GM21723 (cell line): ENCODE measurements around the gene ABCC1.
"Not testable (repeated sequence)": the region's sequence is repeated elsewhere in the genome, so short reads cannot be mapped to it uniquely, and the experiment has no call there.

Experiments
- ATAC-seq: cut with Tn5 transposase; IDR thresholded peaks from one replicate; pipeline ENCODE4 v1.9.1; 2021; ENCODE audit warnings: mild to moderate bottlenecking, moderate library complexity; ENCODE audit not compliant: unreplicated experiment

The ABCC1 gene

GRCh38 chr16:15949210-15950160 lies at the start of gene ABCC1:
Gene ABCC1 (plus strand): TSS chr16:15949616. CDS start chr16:15949752, 136 bp downstream.
- ATAC-seq: peak; percentile 52

GRCh38 chr16:15900357-15900756 lies 49.1 kb upstream of the ABCC1 start:
- no peak for ATAC-seq

DNA sequence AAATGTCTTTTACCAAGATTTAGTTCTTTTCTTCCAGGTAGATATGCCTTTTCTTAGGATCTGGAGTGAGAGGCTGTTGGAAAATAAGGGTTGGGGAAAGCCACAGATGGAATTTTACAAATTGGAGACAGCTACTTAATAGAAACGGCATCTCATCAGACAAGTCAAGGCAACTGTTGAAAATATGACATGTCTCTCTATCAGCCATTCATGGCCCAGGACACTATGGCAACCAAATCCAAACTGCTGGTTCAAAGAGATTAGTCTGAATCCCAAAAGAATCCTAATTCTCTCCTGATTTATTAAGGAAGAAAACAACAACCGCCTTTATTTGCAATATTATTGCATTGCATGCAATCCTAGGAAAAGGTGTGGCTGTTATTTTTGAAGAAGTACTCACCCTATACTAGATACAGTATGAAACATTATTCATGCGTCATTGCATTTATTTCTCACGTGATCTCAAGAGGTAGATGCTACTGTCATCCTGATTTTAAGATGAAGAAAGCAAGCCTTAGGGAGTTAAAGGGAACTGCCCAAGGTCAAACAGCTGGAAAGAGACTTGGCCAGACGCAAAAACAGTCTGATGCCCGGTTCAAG lies 48.4 kb upstream of the ABCC1 start:
- no peak for ATAC-seq

- no peak for ATAC-seq
Measured at GRCh38 chr16:15903960-15904359, 45.5 kb upstream of the ABCC1 start.

DNA sequence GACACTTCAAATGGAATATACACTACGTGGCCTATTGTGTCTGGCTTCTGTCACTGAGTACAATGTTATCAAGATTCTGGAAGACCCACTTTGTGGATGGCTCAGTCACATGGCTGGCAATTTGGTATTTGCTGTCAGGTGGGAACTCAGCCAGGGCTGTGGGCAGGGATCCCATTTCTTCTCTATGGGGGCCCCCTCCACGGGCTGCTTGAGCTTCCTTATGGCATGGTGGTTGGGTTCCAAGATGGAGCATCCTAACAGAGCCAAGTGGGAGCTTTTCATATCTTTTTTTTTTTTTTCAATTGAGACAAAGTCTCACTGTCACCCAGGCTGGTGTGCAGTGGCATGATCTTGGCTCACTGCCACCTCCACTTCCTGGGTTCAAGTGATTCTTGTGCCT lies 43.0 kb upstream of the ABCC1 start:
- ATAC-seq: no peak

DNA sequence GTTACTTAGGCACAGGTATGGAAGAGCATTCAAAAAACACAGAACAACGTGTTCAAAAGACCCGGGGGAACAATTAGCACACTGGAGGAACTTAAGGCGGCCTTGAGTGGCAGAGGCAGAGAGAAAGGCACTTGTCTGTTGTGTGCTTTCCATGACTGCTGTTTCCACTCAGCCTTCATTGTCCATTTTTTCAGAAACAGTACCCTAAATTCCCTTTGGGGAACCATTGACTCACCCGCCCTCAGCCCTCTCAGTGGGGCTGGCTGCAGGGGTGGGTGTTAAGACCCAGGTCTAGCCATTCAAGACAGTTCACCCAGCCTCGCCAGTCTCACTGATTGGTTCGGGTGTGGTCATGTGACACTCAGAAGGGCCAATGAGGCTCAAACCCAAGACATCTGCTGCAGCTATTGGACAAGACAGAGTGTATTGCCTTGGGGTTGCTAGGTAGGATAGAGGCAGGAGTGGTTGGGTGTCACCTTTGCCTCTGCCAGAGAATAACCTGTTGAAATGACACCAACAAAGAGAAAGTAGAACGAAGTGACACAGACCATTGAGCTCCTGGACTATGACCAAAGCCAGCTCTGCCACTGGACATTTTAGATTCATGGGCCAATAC lies 41.4 kb upstream of the ABCC1 start:
- peak; percentile 99 for ATAC-seq

- ATAC-seq: no peak
Measured at GRCh38 chr16:15911198-15911597, 38.2 kb upstream of the ABCC1 start.

DNA sequence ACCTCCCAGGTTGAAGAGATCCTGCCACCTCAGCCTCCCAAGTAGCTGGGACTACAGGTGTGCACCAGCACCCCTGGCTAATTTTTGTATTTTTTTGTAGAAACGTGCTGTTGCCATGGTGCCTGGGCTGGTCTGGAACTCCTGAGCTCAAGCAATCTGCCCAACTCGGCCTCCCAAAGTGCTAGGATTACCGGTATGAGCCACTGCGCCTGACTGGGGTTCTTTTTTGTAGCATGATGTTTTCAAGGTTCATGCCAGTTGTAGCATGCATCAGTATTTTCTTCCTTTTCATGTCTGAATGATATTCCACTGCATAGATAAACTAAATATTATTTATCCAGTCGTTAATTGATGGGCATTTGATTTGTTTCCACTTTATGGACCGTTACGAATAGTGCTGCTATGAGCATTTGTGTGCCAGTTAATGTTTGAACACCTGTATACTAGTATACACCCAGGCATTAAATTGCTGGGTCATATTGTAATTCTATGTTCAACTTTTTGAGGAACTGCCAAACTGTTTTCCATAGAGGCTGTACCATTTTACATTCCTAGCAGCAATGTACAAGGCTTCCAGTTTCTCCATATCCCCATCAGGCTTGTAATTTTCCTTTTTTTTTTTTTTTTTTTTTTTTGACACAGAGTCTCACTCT lies 36.2 kb upstream of the ABCC1 start:
- no peak for ATAC-seq

- ATAC-seq: no peak
Measured at GRCh38 chr16:15915555-15916081, 33.8 kb upstream of the ABCC1 start.

- ATAC-seq: no peak
Measured at GRCh38 chr16:15916323-15916722, 33.1 kb upstream of the ABCC1 start.

DNA sequence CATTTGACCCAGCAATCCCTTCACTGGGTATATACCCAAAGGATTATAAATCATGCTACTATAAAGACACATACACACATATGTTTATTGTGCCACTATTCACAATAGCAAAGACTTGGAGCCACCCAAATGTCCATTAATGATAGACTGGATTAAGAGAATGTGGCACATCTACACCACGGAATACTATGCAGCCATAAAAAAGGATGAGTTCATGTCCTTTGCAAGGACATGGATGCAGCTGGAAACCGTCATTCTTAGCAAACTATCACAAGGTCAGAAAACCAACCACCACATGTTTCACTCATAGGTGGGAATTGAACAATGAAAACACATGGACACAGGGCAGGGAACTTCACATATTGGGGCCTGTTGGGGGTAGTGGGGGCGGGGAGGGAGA lies 31.1 kb upstream of the ABCC1 start:
- ATAC-seq: not testable (repeated sequence)

- ATAC-seq: no peak
Measured at GRCh38 chr16:15919331-15919730, 30.1 kb upstream of the ABCC1 start.

DNA sequence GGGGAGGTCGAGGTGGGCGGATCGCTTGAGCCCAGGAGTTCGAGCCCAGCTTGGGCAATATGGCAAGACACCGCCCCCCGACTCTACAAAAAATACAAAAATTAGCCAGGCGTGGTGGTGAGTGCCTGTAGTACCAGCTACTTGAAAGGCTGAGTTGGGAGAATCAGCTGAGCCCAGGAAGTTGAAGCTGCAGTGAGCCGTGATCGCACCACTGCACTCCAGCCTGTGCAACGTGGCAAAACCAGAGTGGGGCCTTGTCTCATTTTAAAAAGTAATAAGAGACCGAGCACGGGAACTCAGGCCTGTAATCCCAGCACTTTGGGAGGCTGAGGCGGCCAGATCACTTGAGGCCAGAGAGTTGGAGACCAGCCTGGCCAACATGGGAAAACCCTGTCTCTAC lies 24.4 kb upstream of the ABCC1 start:
- ATAC-seq: no peak

- ATAC-seq: no peak
Measured at GRCh38 chr16:15925631-15926030, 23.8 kb upstream of the ABCC1 start.

DNA sequence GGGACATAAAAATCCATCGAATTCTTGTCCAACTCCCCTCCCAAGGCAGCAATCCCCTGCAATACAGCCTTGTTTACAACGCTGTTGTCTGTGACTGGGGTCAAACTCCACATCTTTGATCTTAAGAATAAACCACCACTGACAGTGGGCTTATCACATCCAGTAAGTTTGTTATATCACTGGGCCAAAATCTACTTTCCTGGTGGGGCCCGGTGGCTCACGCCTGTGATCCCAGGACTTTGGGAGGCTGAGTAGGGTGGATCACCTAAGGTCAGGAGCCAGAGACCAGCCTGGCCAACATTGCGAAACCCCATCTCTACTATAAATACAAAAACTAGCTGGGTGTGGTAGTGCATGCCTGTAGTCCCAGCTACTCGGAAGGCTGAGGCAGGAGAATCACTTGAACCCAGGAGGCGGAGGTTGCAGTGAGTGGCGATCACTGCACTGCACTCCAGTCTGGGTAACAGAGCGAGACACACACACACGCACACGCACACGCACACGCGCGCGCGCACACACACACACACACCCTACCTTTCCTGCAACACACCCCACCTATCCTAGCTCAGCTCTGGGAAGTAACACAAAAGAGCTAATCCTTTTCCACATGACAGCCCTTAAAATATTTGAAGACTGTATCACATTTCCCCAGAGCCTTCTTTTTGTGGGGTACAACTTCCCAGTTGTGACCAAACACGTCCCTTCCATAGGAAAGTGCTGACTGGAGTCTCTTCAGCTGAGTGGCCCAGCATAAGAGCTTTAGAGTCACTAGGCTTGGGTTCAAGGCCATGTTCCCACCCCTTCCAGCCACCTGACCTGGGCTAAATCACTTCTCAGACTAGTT lies 20.9 kb upstream of the ABCC1 start:
- ATAC-seq: no peak

DNA sequence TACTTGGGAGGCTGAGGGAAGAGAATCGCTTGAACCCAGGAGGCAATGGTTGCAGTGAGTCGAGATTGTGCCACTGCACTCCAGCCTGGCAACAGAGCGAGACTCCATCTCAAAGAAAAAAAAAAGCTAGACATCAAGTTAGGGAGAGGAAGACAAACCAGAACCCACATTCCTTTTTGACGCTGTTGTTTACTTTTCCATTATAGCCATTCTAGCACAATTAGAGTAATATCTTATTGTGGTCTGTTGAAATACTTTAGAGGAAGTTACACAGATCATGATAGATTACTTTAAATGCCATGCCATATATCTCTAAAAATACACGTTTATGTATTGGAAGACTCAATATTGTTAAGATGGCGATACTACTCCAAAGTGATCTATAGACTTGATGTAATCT lies 16.5 kb upstream of the ABCC1 start:
- no peak for ATAC-seq

DNA sequence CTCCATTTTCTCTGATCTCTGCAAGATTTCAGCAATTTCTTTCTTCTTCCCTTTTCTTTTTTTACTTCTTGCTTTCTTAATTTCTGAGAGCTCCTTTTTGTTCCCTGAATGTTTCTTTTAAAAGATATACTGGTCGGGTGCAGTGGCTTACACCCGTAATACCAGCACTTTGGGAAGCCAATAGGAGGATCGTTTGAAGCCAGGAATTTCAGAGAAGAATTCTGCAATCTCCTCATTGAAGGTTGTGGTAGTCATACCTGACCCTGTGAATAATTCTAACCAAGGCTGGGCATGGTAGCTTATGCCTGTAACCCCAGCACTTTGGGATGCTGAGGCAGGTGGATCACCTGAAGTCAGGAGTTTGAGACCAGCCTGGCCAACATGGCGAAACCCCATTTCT lies 15.6 kb upstream of the ABCC1 start:
- ATAC-seq: no peak

DNA sequence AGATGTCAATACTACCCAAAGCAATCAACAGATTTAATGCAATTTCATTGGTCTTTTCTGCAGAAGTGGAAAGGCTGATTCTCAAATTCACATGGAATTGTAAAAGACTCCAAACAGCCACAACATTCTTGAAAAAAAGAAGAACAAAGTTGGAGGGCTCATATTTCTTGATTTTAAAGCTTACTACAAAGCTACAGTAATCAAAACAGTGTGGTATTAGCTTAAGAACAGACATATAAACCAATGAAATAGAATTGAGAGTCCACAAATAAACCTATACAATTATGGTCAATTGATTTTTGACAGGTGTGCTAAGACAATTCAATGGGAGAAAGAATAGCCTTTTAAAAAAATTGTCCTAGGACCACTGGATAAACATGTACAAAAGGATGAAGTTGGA lies 14.4 kb upstream of the ABCC1 start:
- ATAC-seq: no peak

DNA sequence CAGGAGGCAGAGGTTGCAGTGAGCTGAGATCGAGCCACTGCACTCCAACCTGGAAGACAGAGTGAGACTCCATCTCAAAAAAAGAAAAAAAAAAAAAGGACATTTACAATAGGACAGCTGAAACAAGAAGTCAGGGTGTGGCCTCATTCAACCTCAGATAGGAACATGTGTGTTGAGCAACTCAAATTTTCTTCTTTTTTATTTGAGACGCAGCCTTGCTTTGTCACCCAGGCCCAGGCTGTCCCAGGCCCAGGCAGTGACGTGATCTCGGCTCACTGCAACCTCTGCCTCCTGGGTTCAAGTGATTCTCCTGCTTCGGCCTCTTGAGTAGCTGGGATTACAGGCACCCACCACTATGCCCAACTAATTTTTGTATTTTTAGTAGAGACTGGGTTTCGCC lies 12.6 kb upstream of the ABCC1 start:
- not testable (repeated sequence) for ATAC-seq
